PC-9 (cell line): Measurements from ENCODE around the gene RPP25L. TPM values are rescaled to one million over a fixed set of nuclear protein-coding genes. Genes with fewer than 3 reads are reported as not detected.

Experiments
- BruUV-seq: library from RNA; stranded (reverse); fragments of 400-500 nt; replicated peaks from 2 replicates; lab custom pipeline; 2021; lab: Mats Ljungman, UMichigan
- CTCF ChIA-PET: fragments of 300-600 bp; sonication (Branson Sonifier 250); formaldehyde crosslinking; loops from one replicate; lab custom pipeline; 2022; ENCODE audit warnings: antibody characterized with exemption; lab: Charles Lee
- POLR2A ChIA-PET: fragments of 300-600 bp; sonication (Branson Sonifier 250); formaldehyde crosslinking; loops from one replicate; lab custom pipeline; 2022; ENCODE audit warnings: antibody characterized with exemption; ENCODE audit not compliant: unreplicated experiment; lab: Charles Lee
- DNase-seq, 2 experiments: peaks; one replicate each; pipeline versions ENCODE4 v3.0.0 to v3.0.0-alpha.2; 2015 to 2022; ENCODE audit warnings: mixed read lengths in 1 of 2
- H2AFZ ChIP-seq: fragments of 200-600 bp; sonication (generic); 2 replicates; pipeline ENCODE4 v1.8.1; 2017; ENCODE audit warnings: antibody characterized with exemption
- H3F3A ChIP-seq: fragments of 200-600 bp; sonication (generic); 2 replicates; pipeline ENCODE4 v1.8.1; 2017; ENCODE audit warnings: antibody characterized with exemption, mild to moderate bottlenecking, low read depth; ENCODE audit not compliant: insufficient read depth
- H3K27ac ChIP-seq: fragments of 200-600 bp; sonication (generic); 2 replicates; pipeline ENCODE4 v1.6.1; 2016; ENCODE audit warnings: mixed run types
- H3K27me3 ChIP-seq: fragments of 200-600 bp; sonication (generic); 2 replicates; pipeline ENCODE4 v1.6.1; 2016; ENCODE audit warnings: low read depth, mixed run types; ENCODE audit not compliant: insufficient read depth
- H3K36me3 ChIP-seq: fragments of 200-600 bp; sonication (generic); 2 replicates; pipeline ENCODE4 v1.6.1; 2016; ENCODE audit warnings: low read depth, mixed run types
- H3K4me1 ChIP-seq: fragments of 200-600 bp; sonication (generic); replicated peaks from 2 replicates; pipeline ENCODE4 v1.6.1; 2016; ENCODE audit warnings: mixed run types; ENCODE audit not compliant: insufficient read depth
- H3K4me2 ChIP-seq: fragments of 200-600 bp; sonication (generic); 2 replicates; pipeline ENCODE4 v1.6.1; 2017; ENCODE audit warnings: mixed run types
- H3K4me3 ChIP-seq: fragments of 200-600 bp; sonication (generic); 2 replicates; pipeline ENCODE4 v1.6.1; 2016; ENCODE audit warnings: mixed run types
- H3K79me2 ChIP-seq: fragments of 200-600 bp; sonication (generic); 2 replicates; pipeline ENCODE4 v1.6.1; 2017; ENCODE audit warnings: low read depth, mixed run types
- H3K9me2 ChIP-seq: fragments of 200-600 bp; sonication (generic); 2 replicates; pipeline ENCODE4 v1.8.1; 2017; ENCODE audit warnings: mild to moderate bottlenecking; ENCODE audit not compliant: insufficient read depth
- H3K9me3 ChIP-seq: fragments of 200-600 bp; sonication (generic); 2 replicates; pipeline ENCODE4 v1.8.1; 2016; ENCODE audit warnings: low read depth; ENCODE audit not compliant: insufficient read depth
- H4K20me1 ChIP-seq: fragments of 200-600 bp; sonication (generic); 2 replicates; pipeline ENCODE4 v1.8.1; 2017; ENCODE audit not compliant: insufficient read depth
- EZH2 ChIP-seq: fragments of 200-600 bp; sonication (generic); IDR thresholded peaks from 2 replicates; pipeline ENCODE4 v1.8.0; 2017; ENCODE audit warnings: antibody characterized with exemption, low read depth
- intact Hi-C: fragments of 100-400 bp; cut with micrococcal nuclease; formaldehyde crosslinking; loops from one replicate; pipeline ENCODE4 v1.10.0; 2022; ENCODE audit not compliant: unreplicated experiment
- total RNA-seq: library from RNA; stranded (reverse); gene quantifications from 2 replicates; pipeline ENCODE4 v1.2.3, GENCODE V29; 2021
- TF ChIP-seq, protein P1 (sequence below): fragments of 200-600 bp; sonication (generic); conservative IDR thresholded peaks from 2 replicates; pipeline ENCODE4 v1.6.1; 2017; ENCODE audit warnings: mixed run types, antibody characterized with exemption, mild to moderate bottlenecking, moderate library complexity

The RPP25L gene
- total RNA-seq, 1 experiment from 2014 or later = 15.6 TPM

DNA sequence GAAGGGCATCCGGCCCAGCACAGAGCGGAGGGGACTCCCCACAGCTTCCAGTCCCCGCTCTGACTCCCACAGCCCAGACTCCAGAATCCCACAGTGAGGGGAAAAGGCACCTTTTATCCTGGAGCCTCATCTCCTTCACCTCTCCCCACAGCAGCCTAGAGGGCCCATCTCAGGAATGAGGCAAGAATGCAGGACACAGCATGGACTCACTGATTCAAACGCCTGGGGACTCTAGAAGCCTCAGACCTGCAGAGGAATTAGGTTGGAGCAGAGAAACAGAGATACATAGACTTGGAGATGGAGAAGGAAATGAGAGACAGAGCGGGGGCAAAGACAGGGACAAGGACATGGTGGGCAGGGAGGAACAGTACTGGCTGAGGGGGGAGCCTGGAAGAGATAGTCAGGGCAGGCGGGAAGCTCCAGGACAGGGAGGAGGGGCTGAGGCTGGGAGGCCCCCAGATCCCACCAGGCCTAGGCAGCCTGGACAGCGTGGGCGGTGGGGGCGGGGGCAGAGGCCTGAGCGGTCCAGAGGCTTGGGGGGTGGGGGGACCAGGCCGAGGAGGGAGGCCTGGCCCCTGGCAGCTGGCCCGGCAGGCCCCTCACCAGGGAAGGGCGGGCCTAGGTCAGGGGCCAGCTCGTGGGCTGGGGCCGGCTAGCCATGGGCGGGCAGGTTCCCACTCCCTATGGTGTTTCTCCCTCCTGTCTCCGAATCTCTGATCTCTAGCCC lies 38.1 kb downstream of the RPP25L start:
- no peaks in the 10 kb centered on the region for H3K4me1 ChIP-seq
- no peak overlapping the region for H3K4me3 ChIP-seq
- H3K79me2 ChIP-seq = no peaks in the 10 kb centered on the region
- intact Hi-C loops = no loop called here
- no peaks in the 10 kb centered on the region for H3K36me3 ChIP-seq
- H3K4me2 ChIP-seq = no peak overlapping the region
- H3F3A ChIP-seq = no peaks in the 10 kb centered on the region
- peaks cover 30% of the 10 kb centered on the region for H3K27me3 ChIP-seq
- BruUV-seq = no TSS peak
- H3K9me2 ChIP-seq = no peaks in the 10 kb centered on the region
- CTCF ChIA-PET = no interaction called here
- no peak overlapping the region for H3K27ac ChIP-seq
- no peaks in the 10 kb centered on the region for H4K20me1 ChIP-seq
- DNase-seq = no peak
- H2AFZ ChIP-seq = no peak overlapping the region
- no peaks in the 10 kb centered on the region for H3K9me3 ChIP-seq
- POLR2A ChIA-PET = no interaction called here
- TF ChIP-seq, protein P1, sequence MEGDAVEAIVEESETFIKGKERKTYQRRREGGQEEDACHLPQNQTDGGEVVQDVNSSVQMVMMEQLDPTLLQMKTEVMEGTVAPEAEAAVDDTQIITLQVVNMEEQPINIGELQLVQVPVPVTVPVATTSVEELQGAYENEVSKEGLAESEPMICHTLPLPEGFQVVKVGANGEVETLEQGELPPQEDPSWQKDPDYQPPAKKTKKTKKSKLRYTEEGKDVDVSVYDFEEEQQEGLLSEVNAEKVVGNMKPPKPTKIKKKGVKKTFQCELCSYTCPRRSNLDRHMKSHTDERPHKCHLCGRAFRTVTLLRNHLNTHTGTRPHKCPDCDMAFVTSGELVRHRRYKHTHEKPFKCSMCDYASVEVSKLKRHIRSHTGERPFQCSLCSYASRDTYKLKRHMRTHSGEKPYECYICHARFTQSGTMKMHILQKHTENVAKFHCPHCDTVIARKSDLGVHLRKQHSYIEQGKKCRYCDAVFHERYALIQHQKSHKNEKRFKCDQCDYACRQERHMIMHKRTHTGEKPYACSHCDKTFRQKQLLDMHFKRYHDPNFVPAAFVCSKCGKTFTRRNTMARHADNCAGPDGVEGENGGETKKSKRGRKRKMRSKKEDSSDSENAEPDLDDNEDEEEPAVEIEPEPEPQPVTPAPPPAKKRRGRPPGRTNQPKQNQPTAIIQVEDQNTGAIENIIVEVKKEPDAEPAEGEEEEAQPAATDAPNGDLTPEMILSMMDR = no peak
- TF ChIP-seq EZH2 = no peak

DNA sequence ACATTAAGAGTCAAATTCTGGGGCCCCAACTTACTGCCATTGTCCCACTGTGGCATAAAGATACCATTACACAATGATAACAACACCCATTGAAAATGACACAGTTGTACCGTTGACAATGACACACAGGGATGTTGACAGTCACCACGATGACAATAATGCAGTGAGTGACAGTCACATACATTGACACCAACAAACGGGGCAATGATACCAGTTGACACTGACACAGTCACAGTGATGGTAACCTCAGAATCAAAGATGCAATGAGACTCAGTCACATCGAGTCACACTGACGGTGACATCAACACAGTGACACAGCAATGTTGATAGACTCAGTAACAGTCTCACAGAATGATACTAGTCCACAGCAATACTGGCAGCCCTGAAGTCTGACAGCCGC lies 39.3 kb downstream of the RPP25L start:
- no peak for DNase-seq
- no peak overlapping the region for H3K27ac ChIP-seq
- H4K20me1 ChIP-seq = no peaks in the 10 kb centered on the region
- H3K79me2 ChIP-seq = no peaks in the 10 kb centered on the region
- POLR2A ChIA-PET = no interaction called here
- H3K9me2 ChIP-seq = no peaks in the 10 kb centered on the region
- H3K4me1 ChIP-seq = no peaks in the 10 kb centered on the region
- peaks cover 34% of the 10 kb centered on the region for H3K27me3 ChIP-seq
- no peak overlapping the region for H2AFZ ChIP-seq
- intact Hi-C loops = no loop called here
- H3K4me3 ChIP-seq = no peak overlapping the region
- CTCF ChIA-PET = no interaction called here
- H3K9me3 ChIP-seq = no peaks in the 10 kb centered on the region
- H3K4me2 ChIP-seq = no peak overlapping the region
- H3K36me3 ChIP-seq = no peaks in the 10 kb centered on the region
- no TSS peak for BruUV-seq
- no peaks in the 10 kb centered on the region for H3F3A ChIP-seq
- no peak for TF ChIP-seq EZH2
- TF ChIP-seq, protein P1 = no peak

DNA sequence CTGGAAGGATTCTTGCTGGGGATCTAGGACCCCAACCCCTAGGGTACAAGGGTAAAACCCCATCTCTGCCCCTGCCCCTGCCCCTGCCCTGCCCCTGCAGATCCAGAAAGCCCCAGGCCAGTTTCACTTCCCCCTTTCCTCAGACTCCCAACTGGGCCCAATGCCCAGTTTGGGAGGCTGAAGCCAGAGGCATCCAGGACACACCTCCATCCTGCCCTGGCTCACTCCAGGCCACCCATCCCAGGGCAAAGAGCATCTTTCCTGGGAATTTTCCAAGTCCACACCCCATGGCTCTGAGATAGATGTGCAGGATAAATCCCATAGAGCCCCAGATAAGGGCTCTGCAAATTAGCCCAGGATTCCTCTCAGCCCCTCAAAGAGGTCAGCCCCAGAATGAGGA lies 39.8 kb downstream of the RPP25L start:
- Histone ChIP-seq H3K9me2 (no peaks in the 10 kb centered on the region), H3K36me3 (no peaks in the 10 kb centered on the region), H3K4me1 (no peaks in the 10 kb centered on the region), H3K4me3 (no peak overlapping the region), H3F3A (no peaks in the 10 kb centered on the region), H3K4me2 (no peak overlapping the region), H4K20me1 (no peaks in the 10 kb centered on the region), H3K27ac (no peak overlapping the region), H2AFZ (no peak overlapping the region), H3K9me3 (no peaks in the 10 kb centered on the region), H3K27me3 (peaks cover 35% of the 10 kb centered on the region), H3K79me2 (no peaks in the 10 kb centered on the region)
- BruUV-seq = no TSS peak
- no peak for TF ChIP-seq EZH2
- TF ChIP-seq, protein P1 = no peak
- intact Hi-C loops = no loop called here
- DNase-seq = no peak
- POLR2A ChIA-PET = no interaction called here
- CTCF ChIA-PET = no interaction called here
